LNCAP (cell line): Measurements from ENCODE around the gene TNFRSF25.

Source experiments
- TF ChIP-seq, protein P1 (sequence below): fragments of 450-650 bp; IDR thresholded peaks from 2 replicates; pipeline ENCODE4 v1.5.1; 2017; ENCODE audit warnings: mild to moderate bottlenecking

The TNFRSF25 gene

DNA sequence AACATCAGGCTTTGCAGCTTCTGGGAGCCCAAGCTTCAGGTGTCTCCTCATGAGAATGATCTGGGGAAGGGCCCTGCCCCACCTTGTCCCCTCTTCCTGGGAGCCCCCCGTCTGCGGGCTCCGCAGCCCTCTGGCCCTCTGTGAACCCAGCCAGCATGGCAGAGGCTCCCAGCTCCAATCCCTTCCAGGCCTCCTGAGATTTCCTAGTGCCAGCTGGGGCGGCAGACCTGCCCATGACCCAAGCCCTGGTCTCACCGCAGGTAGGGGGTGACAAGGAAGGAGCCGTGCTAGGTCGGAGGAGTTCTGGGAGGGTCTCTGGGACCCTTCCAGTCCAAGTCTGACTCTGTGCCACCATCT is 17.8 kb upstream of the TNFRSF25 start:
- TF ChIP-seq, protein P1, sequence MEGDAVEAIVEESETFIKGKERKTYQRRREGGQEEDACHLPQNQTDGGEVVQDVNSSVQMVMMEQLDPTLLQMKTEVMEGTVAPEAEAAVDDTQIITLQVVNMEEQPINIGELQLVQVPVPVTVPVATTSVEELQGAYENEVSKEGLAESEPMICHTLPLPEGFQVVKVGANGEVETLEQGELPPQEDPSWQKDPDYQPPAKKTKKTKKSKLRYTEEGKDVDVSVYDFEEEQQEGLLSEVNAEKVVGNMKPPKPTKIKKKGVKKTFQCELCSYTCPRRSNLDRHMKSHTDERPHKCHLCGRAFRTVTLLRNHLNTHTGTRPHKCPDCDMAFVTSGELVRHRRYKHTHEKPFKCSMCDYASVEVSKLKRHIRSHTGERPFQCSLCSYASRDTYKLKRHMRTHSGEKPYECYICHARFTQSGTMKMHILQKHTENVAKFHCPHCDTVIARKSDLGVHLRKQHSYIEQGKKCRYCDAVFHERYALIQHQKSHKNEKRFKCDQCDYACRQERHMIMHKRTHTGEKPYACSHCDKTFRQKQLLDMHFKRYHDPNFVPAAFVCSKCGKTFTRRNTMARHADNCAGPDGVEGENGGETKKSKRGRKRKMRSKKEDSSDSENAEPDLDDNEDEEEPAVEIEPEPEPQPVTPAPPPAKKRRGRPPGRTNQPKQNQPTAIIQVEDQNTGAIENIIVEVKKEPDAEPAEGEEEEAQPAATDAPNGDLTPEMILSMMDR: no peak

DNA sequence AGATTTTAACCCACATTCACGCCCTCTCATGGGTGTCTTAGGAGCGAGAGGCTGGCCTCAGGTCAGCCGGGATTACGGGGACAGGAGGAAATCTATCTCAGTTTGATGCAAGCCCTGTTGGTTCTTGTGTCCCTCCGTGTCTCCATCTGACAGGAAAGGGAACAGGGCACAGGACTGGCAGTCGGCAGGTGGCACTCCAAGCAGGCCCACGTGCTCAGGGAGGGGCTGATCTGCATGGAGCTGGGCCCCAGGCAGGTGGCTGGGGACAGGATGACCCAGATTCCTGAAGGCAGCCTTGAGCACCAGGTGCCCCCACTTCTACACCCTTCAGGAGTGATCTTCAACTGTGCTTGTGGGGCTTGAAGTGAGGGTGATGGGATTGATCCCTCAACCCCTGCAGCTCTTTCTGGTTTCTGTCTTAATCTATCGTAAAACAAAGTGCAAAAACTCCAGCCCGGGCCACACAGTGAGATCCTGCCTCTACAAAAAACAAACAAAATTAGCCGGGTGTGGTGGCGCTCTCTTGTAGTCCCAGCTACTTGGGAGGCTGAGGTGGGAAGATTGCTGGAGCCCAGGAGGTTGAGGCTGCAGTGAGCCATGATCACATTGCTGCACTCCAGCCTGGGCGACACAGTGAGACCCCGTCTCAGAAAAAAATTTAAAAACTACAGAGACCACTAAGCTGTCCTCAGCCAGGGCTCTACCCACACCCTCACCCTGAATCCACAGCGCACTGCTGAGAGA is 17.2 kb upstream of the TNFRSF25 start:
- TF ChIP-seq, protein P1: no peak

DNA sequence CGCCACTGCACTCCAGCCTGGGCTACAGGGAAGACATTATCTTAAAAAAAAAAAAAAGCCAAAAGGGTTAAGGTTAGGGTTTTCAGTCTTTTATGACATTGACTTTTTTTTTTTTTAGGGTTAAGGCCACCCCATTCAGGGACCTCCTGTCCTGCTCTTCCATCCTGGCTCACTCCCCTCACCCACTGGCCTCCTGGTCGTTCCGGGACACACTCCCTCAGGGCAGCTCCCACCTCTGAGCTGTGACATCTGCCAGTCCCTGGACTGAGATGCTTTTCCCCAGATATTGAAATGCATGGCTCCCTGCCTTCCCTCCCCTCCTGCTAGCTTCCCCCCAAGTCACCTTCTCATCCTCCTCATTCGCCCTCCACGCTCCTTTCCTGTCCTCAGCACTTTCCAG is 15.8 kb upstream of the TNFRSF25 start:
- TF ChIP-seq, protein P1: no peak

DNA sequence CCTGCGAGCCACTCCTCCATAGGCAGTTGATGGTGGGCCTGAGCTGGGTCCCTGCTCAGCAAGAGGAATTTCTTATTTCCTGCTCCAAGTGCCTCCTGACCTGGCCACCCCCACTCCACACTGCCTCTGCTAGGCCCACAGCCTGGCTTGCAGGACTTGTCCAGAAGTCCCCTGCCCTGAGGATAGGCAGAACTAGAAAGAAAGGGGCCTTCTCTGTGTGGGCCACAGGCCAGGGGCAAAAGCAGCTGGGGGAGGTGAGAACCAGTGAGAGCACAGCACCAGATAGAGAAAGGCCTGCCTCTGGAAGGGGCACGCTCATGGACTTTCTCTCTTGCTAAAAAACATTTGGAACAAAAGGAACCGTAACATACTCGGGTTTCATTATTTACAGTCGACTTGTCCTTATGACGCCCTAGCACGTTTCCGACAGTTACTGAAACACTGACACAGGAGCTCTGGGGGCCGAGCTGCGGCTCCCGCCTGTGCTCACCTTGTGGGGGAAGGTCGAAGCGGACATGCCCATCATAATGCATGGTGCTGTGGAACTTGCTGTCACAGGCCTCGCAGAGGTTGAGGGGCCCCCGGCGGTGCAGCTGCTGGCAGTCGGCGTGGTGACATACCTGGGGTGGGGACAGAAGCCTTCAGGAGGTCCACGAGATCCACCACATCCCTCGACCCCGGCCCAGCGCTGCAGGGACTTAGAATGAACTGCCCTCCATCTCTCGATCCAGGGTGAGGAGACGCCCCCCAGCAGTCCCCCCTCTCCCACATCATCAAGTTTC is 11.3 kb upstream of the TNFRSF25 start:
- TF ChIP-seq, protein P1: no peak

DNA sequence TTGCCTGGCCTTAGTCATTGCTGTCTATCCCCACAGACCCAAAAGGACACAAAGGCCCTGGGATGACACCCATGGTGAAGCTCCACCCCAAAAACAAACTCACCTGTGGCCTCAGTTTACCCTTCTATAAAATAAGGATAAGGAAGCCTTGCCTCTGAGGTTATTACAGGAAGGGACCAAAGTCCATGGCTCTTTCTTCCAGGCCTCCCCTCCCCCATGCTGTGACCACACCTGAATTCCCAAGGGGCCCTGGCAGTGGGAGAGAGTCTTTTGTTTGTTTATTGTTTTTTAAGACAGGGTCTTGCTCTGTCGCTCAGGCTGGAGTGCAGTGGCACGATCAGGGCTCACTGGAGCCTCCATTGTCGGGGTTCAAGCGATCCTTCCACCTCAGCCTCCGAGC is 10.5 kb upstream of the TNFRSF25 start:
- TF ChIP-seq, protein P1: no peak

DNA sequence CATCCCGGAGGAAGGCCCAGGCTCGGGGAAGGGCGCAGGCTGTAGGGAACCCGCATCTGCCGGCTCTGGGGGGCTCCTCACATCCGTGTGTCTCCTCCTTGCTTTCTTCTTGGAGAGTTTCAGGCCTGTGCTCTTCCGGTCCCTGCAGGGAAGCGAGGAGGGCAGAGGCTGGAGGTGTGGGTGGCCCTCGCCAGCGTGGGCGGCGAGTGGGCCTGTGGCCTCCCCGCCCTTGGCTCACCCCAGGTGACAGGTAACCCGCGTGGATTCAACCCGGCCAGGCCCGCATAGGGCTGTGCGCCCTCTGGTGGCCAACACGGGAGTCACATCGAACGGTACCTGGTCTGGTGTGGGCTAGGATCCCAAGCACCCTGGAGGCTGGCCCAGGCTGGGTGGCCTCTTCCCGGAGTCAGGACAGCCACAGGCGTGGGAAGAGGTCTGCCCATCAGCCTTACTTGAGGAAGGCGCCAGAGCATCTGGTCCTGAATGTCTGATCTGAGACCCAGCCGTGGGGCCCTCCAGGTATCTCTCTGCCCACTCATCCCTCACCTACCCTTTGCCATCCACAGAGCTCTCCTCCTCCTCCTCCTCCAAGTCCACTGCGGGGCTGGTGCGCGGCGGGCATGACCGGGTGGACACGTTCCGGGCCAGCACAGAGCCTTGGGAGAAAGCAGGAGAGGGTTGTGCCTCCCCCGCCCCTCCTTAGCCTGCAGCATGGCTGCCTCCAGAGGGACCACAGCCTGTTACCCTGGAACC is 9.6 kb upstream of the TNFRSF25 start:
- TF ChIP-seq, protein P1: peak; percentile 99

DNA sequence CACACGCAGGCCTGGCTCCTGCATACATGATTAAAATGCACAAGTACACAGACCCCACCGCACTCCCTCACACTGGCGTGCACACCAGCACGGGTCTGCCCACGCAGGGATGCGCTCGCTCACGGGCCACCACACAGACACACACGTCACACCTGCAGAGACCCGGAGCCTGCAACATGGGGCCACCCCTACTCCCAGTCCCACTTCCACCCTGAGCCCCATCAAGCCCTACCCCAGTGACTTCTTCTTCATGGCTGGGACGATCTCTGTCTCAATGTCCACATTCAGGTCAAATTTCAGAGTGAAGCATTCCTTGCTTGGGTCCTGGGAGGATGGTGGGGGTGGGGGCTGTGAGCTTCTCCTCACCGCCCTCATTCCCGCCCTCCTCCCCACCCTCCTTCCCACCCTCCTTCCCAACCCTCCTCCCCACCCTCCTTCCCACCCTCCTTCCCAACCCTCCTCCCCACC is 8.9 kb upstream of the TNFRSF25 start:
- TF ChIP-seq, protein P1: no peak
